GM21515 (cell line): Measurements from ENCODE around the gene SBK3.
"Not testable (repeated sequence)": the region's sequence is repeated elsewhere in the genome, so short reads cannot be mapped to it uniquely, and the experiment has no call there.

Experiments used
- ATAC-seq: cut with Tn5 transposase; IDR thresholded peaks from one replicate; pipeline ENCODE4 v1.9.1; 2021; ENCODE audit not compliant: unreplicated experiment

SBK3 gene

DNA sequence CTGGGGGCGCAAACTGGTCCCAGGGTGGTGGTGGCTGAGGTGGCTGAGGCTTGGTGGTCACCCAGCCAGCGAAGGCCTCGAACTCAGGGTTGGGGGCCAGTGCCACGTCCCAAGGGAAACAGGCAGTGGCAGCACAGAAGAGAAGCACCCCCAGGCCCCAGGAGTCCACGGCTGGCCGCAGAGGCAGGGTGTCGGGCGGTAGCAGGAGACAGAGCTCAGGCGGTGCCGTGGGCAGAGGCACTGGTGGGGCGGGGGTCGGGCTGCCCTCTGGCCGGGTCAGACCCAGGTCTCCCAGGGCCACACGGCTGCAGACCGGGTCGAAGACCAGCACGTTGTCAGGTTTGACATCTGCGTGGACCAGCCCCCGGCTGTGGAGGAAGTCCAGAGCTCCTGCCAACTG is 4.3 kb downstream of the SBK3 start:
- ATAC-seq, result no peak

DNA sequence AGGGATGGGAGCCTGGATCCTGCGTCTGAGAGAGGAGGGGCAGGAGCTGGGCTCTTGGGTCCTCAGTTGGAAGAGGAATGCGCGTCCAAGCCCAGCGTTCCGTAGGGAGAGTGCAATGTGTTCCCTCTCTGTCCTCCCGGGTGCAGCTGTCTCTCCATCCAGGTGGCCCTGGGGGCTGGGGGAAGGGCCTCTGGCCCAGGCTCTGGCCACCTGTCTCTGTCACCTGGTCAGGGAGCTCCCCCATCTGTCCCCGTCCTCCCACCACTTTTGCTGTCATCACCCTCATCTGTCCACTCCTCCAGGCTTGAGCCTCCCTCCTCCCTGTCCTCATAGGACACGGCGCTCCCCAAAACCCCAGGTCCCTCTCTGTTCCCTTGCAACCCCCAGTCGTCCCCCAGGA is 4.7 kb downstream of the SBK3 start:
- ATAC-seq, result no peak

DNA sequence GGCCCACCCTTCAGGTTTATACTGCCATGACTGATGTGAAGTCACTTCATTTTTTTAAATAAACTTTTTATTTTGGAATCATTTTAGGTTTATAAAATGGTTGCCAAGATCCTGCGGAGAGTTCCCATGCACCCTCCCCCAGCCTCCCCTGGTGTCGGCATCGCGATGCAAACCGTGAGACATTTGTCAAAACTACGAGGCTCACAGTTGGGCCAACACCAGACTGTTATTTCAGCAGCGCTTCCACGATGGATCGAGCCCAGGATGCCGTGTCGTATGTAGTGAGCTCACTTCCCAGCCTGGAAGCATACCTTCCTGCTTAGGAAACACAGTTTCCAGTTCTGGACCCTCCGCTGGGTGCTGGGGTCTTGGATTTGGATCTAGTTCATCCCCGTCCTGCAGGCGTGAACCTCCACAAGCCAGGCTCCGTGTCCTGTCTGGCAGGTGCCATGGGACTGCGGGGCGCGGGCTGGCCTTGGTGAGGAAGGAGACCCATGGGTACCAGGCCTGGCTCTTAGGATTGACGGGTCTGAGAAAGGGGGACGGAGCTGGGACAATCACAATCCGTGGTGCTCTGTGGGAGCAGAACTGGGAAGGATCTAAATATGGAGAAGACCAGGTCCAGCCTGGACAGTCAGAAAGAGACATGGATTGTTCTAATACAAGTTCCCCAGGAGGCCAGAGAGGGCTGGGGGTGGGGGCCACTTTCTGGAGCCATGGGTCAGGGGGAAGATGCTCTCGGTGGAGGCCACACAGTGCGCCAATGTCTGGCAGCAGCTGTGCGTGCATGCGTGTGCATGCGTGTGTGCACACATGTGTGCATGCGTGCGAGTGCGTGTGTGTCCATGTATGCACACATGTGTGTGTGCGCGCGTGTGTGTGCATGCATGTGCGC is 6.0 kb downstream of the SBK3 start:
- ATAC-seq, result no peak

DNA sequence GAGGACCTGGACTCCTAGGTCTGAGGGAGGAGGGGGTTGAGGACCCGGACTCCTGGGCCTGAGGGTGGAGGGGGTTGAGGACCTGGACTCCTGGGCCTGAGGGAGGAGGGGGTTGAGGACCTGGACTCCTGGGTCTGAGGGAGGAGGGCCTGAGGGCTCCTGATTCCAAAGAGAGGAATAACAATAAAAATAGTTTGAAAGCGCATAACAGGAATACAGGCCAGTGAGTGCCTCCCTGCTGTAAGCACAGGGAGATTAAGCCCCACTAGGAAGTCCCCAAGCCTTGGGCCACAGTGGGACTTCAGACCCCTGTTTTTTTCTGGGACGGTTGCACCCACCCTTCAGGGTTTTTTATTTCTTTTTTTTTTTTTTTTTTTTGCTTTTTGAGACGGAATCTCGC is 7.2 kb downstream of the SBK3 start:
- ATAC-seq, result no peak

GRCh38 chr19:55537741-55538111 is 7.6 kb downstream of the SBK3 start:
- ATAC-seq, result no peak

DNA sequence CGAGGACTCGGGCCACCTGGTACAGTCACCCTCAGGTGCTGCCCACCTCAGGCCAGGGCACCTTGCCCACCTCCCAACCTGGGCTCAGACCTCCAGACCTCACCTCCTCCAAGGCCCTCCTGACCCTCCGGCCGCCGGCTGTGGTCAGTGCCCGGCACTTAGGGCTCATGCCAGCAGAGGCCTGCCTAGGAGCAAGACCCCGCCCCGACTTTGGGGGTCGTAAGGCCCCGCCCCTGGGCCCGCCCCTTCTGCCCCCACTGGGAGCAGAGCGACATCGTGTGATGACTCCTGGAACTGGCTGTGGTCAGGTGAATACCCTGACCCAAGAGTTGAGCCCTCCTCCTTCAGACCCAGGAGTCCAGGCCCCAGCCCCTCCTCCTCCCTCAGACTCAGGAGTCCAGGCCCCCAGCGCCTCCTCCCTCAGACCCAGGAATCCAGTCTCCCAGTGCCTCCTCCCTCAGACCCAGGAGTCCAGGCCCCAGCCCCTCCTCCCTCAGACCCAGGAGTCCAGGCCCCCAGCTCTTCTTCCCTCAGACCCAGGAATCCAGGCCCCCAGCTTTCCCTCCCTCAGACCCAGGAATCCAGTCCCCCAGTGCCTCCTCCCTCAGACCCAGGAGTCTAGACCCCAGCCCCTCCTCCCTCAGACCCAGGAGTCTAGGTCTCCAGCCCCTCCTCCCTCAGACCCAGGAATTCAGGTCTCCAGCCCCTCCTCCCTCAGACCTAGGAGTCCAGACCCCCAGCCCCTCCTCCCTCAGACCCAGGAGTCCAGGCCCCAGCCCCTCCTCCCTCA is 8.2 kb downstream of the SBK3 start, which contains the start of gene SBK2:
TSS of gene SBK2 (minus strand) at position 183 of the 790 bp plus-strand sequence. CDS start 839 bp downstream, outside the sequence.
- no peak for ATAC-seq

DNA sequence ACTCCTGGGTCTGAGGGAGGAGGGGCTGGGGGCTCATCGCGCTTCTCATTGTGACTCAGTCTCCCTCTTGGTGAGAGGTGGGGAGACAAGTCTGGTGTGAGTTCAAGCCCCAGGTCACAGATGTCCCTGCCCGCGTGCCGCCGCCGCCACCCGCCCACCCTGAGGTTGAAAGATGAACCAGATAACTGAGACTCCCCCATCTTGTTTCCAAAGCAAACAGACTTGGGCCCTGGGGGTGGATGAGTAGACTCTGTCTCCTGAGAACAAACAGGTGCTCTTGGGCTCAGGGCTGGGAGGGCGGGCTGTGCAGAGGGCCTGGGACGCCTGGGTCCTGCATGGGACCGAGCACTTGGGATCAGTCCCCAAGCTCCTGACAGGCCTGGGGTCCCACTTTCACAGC is 9.0 kb downstream of the SBK3 start:
- ATAC-seq, result no peak

DNA sequence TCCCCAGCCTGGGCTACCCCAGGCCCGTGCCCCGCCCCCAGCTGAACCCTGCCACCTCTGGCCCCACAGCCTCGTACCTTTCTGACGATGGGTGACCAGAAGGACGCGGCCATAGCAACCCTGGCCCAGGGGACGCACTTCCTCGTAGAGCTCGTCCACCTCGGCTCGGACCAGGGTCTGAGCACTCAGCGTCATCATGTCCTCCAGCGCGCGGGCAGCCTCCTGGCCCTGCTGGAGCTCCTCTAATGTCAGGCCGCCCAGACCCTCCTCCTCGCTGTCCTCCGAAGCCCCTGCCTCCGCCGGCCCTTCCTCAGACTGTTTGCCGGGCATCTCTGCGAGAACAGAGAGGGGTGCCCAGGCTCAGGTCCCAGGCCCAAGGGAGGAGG is 9.4 kb downstream of the SBK3 start:
- no peak for ATAC-seq

- ATAC-seq, result no peak
These were observed 10.0 kb downstream of the SBK3 start for GRCh38 chr19:55535173-55535964.

DNA sequence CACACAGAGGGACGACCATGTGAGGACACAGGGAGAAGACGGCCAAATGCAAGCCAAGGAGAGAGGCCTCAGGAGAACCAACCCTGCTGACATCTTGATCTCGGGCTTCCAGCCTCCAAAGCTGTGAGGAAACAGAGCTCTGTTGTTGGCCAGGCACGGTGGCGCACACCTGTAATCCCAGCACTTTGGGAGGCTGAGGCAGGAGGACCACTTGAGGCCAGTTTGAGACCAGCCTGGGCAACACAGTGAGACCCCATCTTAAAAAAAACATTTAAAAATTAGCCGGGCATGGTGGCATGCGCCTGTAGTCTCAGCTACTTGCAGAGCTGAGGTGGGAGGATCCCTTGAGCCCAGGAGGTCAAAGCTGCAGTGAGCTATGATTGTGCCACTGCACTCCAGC is 11.1 kb downstream of the SBK3 start:
- ATAC-seq, result not testable (repeated sequence)

- no peak for ATAC-seq
These were observed 14.3 kb downstream of the SBK3 start for GRCh38 chr19:55530996-55531395.

GRCh38 chr19:55529636-55530234 is 15.6 kb downstream of the SBK3 start:
- no peak for ATAC-seq

DNA sequence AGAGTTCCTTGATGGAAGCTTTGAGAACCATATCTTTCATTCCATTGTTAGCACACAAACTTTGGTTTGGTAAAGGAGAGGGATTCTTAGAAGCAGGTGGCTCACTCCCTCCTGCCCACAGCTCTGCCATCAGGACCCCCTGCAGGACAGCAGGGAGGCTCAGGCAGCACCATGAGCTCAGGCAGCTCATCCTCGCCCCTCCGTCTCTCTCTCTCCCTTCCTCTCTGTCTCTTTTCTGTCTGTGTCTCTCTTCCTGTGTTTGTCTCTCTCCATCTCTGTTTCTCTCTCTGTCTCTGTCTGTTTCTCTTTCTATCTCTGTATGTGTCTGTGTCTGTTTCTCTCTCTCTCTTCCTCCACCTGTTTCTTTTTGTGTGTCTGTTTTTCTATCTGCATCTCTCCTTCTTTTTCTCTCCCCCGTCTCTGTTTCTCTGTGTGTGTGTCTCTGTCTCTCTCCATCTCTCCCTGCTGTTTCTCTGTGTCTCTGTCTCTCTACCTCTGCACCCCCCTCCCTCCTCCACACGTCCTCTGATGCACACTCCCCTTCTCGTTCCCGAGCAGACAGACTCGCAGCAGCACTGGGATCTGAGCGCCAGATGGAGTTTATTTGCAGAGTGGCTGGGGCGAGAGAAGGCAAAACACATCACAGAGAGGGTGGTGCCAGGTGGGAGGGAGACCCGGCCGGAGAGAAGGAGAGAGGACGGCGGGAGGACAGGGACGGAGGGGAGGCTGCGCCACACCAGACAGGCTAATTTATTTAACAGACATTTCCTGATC is 17.1 kb downstream of the SBK3 start:
- ATAC-seq, result no peak

DNA sequence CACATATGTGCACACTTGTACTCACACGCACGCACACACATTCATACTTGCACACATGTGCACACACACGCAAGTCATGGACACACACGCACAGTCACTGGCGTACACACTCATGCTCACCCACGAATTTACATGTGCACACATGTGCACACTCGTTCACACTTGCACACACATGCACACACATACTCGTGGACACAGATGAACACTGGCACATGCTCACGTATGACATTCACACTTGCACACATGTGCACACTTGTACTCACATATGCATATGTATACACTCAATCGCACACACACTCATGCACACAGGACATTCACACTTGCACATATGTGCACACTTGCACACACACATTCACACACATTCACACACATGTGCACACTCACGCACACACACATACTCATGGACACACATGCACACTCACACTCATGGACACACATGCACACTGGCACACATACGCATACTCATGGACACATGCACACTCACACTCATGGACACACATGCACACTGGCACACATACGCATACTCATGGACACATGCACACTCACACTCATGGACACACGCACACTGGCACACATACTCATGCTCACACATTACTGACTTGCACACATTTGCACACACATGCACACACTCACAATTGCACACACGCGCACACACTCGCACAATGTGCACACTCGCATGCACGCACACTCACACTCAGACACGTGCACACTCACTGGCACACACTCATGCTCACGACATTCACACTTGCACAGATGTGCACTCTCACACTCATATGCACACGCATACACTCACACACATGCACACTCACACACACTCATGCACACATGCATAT is 17.9 kb downstream of the SBK3 start:
- ATAC-seq, result no peak

DNA sequence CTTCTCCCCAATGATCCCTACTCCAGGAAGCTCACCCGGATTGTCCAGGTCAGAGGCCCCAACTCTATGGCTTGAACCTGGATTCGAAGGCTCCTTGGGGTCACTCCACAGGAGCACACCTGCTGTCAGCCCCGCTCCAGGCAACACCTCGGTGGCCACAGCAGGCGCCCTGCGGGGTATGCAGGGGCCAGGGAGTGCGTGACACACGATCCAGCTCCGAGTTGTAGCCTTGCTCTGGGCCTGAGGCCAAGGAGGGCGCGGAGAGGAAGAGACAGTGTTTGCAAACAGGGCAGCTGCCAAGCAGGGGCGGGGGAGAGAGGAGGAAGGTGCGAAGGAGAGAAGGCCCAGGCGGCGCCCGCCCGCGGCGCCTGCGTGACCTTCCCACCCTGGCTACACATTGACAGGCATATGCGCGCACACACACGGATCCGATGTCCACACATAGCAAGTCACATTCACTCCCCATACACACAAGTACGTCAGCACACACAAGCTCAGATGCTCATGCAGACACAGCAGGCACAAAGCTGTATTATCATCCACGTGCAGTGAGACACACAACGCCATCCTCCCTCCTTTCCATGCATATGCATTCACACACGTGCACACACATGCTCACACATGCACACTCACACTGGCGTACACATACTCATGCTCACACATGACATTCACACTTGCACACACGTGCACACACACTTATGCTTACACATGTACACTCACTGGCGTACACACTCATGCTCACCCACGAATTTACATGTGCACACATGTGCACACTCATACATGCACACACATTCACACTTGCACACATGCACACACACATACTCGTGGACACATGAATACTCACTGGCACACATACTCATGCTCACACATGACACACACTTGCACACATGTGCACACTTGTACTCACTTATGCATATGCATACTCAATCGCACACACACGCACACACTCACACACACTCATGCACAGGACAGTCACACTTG is 18.8 kb downstream of the SBK3 start:
- no peak for ATAC-seq

GRCh38 chr19:55525289-55526101 is 19.8 kb downstream of the SBK3 start:
- ATAC-seq, result no peak

DNA sequence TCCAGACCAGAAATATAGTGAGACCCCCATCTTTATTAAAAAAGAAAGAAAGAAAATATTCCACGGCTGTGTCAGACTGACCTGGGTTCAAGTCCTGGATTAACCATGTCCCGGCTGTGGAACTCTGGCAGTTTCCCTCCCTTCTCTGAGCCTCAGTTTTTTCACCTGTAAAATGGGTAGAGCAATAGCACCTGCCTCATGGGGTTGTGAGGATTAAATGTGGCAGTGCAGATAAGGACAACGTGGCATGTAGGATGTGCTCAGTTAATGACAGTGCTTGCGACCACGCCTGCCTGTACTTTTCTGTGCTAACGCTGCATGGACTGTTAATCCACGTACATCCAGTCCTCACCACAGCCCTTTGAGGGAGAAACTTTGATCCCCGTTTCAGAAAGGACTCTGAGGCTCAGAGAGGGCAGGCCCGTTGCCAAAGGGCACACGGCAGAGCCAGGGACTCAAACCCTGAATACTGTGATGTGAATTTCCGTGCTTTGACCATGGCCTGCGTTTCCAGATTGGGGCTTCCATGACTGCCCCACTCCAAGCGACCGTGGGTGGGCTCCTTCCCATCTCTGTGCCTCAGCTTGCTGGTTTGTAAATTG is 24.6 kb downstream of the SBK3 start:
- ATAC-seq, result no peak
